Left lung (tissue), 10 donors: ENCODE data around the gene EIF2B2. TPM values are rescaled to one million over a fixed set of nuclear protein-coding genes. Genes with fewer than 3 reads are reported as not detected.

ENCODE experiments used
- ATAC-seq: fragments of 200-7000 bp; cut with Tn5 transposase; one replicate; pipeline ENCODE4 v1.9.1; 2020; ENCODE audit warnings: moderate library complexity
- DNase-seq, 4 donors: peaks; one replicate each; pipeline ENCODE4 v3.0.0-alpha.2; 2013 to 2020
- H3K27ac ChIP-seq, 2 donors: fragments of 200-600 bp; sonication (generic) in 1 of 2; one replicate each; pipeline versions ENCODE4 v1.5.0 to v1.8.0; 2020 to 2021
- H3K27me3 ChIP-seq, 2 donors: fragments of 200-600 bp; sonication (generic) in 1 of 2; one replicate each; pipeline versions ENCODE4 v1.5.0 to v1.8.0; 2020 to 2021
- H3K36me3 ChIP-seq, 2 donors: fragments of 200-600 bp; sonication (generic) in 1 of 2; one replicate each; pipeline versions ENCODE4 v1.5.0 to v1.8.0; 2020 to 2021
- H3K4me1 ChIP-seq, 2 donors: fragments of 200-600 bp; one replicate each; pipeline ENCODE4 v1.8.0; 2021
- H3K4me3 ChIP-seq, 2 donors: fragments of 200-600 bp; sonication (generic) in 1 of 2; one replicate each; pipeline versions ENCODE4 v1.5.0 to v1.8.0; 2020 to 2021; ENCODE audit warnings: mild to moderate bottlenecking in 1 of 2
- H3K9me3 ChIP-seq, 2 donors: fragments of 200-600 bp; sonication (generic) in 1 of 2; one replicate each; pipeline versions ENCODE4 v1.5.0 to v1.8.0; 2020 to 2021
- CTCF ChIP-seq, 2 donors: fragments of 200-600 bp; sonication (generic) in 1 of 2; IDR thresholded peaks; one replicate each; pipeline versions ENCODE4 v1.5.0 to v1.8.0; 2021; ENCODE audit warnings: antibody characterized with exemption in 2 of 2
- intact Hi-C, 2 donors: fragments of 100-400 bp; cut with DNase I; formaldehyde crosslinking; loops; one replicate each; pipeline versions ENCODE4 v1.11.2 to v1.14.2; 2022
- polyA plus RNA-seq, 6 donors: library from polyadenylated mRNA; unstranded; fragments of 120-200 nt; gene quantifications; one replicate each; pipeline ENCODE4 v1.2.1, GENCODE V29; 2013; ENCODE audit not compliant: insufficient read length in 6 of 6
- total RNA-seq, 2 donors: library from RNA; stranded (reverse); fragmentation: NEBNext Ultra II Directional; extraction: Animal tissue kit (Norgen Biotek cat#: 25700); gene quantifications; one replicate each; pipeline ENCODE4 v1.2.1, GENCODE V29; 2021
- donor health status: DM: no; HTN: yes; CAD: no.
- donor health status: DM: no; HTN: no; CAD: no.

EIF2B2 gene
- total and polyA plus RNA-seq, 8 donors = 38.7 to 58.2 (median 46.7) TPM

DNA sequence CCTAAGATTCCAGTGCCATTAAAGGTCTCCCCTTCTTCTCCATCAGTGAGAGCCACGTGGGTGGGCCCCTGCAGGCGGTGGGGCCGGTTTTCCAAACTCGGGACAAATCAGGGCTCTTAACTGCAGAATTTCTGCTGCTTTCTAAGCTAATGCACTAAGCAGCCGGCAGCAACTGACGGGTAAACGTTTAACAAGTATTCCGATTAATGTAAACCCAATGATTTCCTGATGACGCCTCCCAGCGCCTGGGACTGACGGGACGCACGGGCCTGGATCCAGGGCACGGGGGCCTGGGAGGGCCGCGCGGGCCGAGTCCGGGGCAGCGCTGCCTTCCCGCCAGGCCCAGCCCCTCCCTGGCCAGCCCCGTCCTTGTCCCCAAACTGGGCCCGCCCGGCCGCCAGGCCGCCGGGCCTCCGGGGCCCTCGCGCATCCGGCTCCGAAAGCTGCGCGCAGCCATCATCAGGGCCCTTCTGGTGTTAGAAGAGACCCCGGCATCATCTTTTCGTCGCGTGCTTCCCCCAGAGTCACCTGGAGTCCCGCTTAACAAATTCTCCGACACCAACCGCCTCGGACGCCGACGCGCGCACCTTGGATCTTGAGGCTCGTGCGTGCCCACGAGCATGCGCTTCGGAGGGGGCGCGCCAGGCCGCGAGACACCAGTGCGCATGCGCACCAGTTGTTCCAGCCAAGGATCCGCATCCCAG, 48.3 kb downstream of the EIF2B2 start, which contains the start of gene MLH3:
Gene MLH3, minus strand, starts transcription at position 616 of the 704 bp plus-strand sequence. CDS start 1,812 bp downstream, outside the sequence.
- DNase-seq (peak; percentile 81 to 94 (median 87)), ATAC-seq (peak; percentile 92)
- TF ChIP-seq CTCF (IDR thresholded peaks at IDR 0.05) = no peak
- Histone ChIP-seq H3K27me3 (peaks cover 0 to 10% of the 10 kb centered on the region in 2 donors), H3K36me3 (no peaks in the 10 kb centered on the region), H3K27ac (peak within 1 kb of the TSS; percentile 84 to 92), H3K4me1 (peaks cover 0 to 38% of the 10 kb centered on the region in 2 donors), H3K9me3 (no peaks in the 10 kb centered on the region), H3K4me3 (peak within 1 kb of the TSS; percentile 60 to 65)
- intact Hi-C loops = no loop called here

- peak overlapping the region; percentile 84 to 92 for H3K27ac ChIP-seq
- intact Hi-C loops = no loop called here
- peaks cover 0 to 34% of the 10 kb centered on the region in 2 donors for H3K4me1 ChIP-seq
- peak overlapping the region; percentile 60 to 65 for H3K4me3 ChIP-seq
- H3K27me3 ChIP-seq = peaks cover 0 to 10% of the 10 kb centered on the region in 2 donors
- H3K36me3 ChIP-seq = no peaks in the 10 kb centered on the region
- ATAC-seq (no peak), DNase-seq (no peak)
- no peaks in the 10 kb centered on the region for H3K9me3 ChIP-seq
- TF ChIP-seq CTCF (IDR thresholded peaks at IDR 0.05) = no peak
These were observed 48.8 kb downstream of the EIF2B2 start for GRCh38 chr14:75051556-75051899.

DNA sequence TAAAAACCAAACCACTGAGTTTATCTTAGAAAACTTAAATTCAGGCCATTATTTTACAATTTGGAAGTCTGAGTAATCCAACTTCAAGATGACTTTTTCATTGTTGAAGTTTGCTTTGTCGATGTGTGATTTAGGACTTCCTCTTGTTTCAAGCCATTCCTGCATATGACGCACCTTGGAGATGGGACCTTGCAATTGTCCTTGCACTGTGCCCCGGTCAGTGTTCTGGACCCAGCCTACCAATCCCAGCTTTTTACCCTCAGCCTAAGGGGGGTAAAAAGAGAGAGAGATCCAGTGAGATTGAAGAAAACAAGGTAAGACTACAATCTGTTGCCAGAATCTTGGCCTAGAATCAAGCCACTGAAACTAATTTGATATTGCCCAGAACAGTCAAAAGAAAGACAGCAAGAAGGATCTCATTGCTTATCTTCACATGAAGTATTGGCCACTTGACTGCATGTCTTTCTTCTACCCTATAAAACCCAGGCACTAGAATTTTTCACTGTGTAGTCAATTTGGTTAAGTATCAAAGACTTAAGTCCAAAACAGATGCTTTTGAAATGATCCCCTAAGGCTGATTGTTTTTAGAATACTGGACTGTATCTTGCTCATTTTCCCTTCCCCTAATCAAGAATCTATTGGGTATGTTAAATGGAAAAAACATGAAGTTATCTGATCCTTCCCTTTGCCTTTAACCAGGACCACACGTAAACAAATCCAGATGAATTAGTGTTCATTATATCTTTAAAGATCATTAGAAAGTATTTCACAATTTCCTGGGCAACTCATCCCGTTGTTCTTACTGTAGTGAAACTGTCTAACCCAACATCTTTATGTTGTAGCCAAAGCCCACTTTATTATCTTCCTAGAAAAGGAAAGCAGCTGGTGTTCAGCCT, 50.9 kb downstream of the EIF2B2 start:
- TF ChIP-seq CTCF (IDR thresholded peaks at IDR 0.05) = no peak
- Histone ChIP-seq H3K9me3 (no peaks in the 10 kb centered on the region), H3K4me3 (no peak overlapping the region), H3K36me3 (no peaks in the 10 kb centered on the region), H3K4me1 (peaks cover 0 to 34% of the 10 kb centered on the region in 2 donors), H3K27ac (no peak overlapping the region), H3K27me3 (peaks cover 0 to 10% of the 10 kb centered on the region in 2 donors)
- ATAC-seq = no peak
- intact Hi-C loops = no loop called here
- DNase-seq = peak in 2 of 4 donors; percentile 77 to 85

DNA sequence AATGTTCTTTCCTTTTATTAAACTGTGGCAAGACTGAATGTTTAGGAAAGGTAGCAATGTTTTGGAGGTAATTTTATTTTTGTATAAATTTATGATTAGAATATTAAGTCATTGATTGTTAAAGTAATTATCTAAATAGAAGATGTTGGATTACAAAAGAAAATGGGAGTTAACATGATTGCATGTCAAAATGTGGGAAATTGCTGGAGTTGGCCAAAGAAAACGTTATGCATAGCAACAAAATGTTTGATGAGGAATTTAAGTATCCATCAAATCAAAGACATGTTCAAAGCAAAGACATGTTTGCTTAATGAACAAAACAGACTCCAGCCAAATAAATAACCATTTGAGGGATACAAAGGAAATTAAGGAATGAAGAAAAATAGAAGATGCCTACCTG, 51.7 kb downstream of the EIF2B2 start:
- Histone ChIP-seq H3K4me1 (peaks cover 0 to 27% of the 10 kb centered on the region in 2 donors), H3K27me3 (peaks cover 0 to 10% of the 10 kb centered on the region in 2 donors), H3K27ac (no peak overlapping the region), H3K36me3 (no peaks in the 10 kb centered on the region), H3K4me3 (no peak overlapping the region), H3K9me3 (no peaks in the 10 kb centered on the region)
- intact Hi-C loops = no loop called here
- no peak for ATAC-seq
- TF ChIP-seq CTCF (IDR thresholded peaks at IDR 0.05) = no peak
- DNase-seq = no peak

- Histone ChIP-seq H3K4me1 (peaks cover 0 to 19% of the 10 kb centered on the region in 2 donors), H3K4me3 (no peak overlapping the region), H3K9me3 (no peaks in the 10 kb centered on the region), H3K36me3 (no peaks in the 10 kb centered on the region), H3K27ac (no peak overlapping the region), H3K27me3 (no peaks in the 10 kb centered on the region)
- TF ChIP-seq CTCF (IDR thresholded peaks at IDR 0.05) = no peak
- DNase-seq (no peak), ATAC-seq (no peak)
- intact Hi-C loops = no loop called here
These were observed 56.9 kb downstream of the EIF2B2 start for GRCh38 chr14:75059642-75060041.
